HL-60 (cell line): ENCODE results near the gene LYVE1.
A peak's percentile ranks its signal among the peaks of the same experiment; 100 is the strongest.

Source experiments
- DNase-seq, 2 experiments: peaks; one replicate each; pipeline ENCODE4 v3.0.0-alpha.2; 2010 to 2020; ENCODE audit warnings: low read depth in 1 of 2, low spot score in 1 of 2
- H3K27ac ChIP-seq: fragments of 250-450 bp; sonication (Bioruptor Pico); replicated peaks from 2 replicates; pipeline ENCODE4 v1.5.1; 2020; ENCODE audit warnings: mild to moderate bottlenecking, moderate library complexity
- H3K27me3 ChIP-seq: fragments of 250-450 bp; sonication (Bioruptor Pico); 2 replicates; pipeline ENCODE4 v1.5.1; 2021; ENCODE audit warnings: mild to moderate bottlenecking, moderate library complexity; ENCODE audit not compliant: insufficient read depth, poor library complexity, severe bottlenecking
- H3K4me3 ChIP-seq: replicated peaks from 2 replicates; pipeline ENCODE4 v1.5.1; 2011; ENCODE audit warnings: mild to moderate bottlenecking, control low read depth, low read length; ENCODE audit not compliant: insufficient read depth
- CTCF ChIP-seq: IDR thresholded peaks from one replicate; pipeline ENCODE4 v1.5.1; 2011; ENCODE audit warnings: low read length, control low read depth, inconsistent platforms; ENCODE audit not compliant: insufficient read depth
- GABPA ChIP-seq: IDR thresholded peaks from 2 replicates; pipeline ENCODE4 v1.6.1; 2012; ENCODE audit warnings: low read depth
- POLR2AphosphoS5 ChIP-seq: IDR thresholded peaks from 2 replicates; pipeline ENCODE4 v1.6.1; 2012; ENCODE audit warnings: low read depth
- REST ChIP-seq: IDR thresholded peaks from 2 replicates; pipeline ENCODE4 v1.6.1; 2012; ENCODE audit warnings: low read depth; ENCODE audit not compliant: insufficient replicate concordance
- SPI1 ChIP-seq: IDR thresholded peaks from 2 replicates; pipeline ENCODE4 v1.6.1; 2012; ENCODE audit warnings: low read depth, mild to moderate bottlenecking, borderline replicate concordance

Gene LYVE1

GRCh38 chr11:10584071-10584501 is 15.6 kb upstream of the LYVE1 start:
- H3K4me3 ChIP-seq = no peak overlapping the region
- TF ChIP-seq REST (no peak), SPI1 (no peak), GABPA (no peak), POLR2AphosphoS5 (no peak), CTCF (no peak)
- no peak for DNase-seq
- H3K27ac ChIP-seq = no peak overlapping the region
- H3K27me3 ChIP-seq = no peaks in the 10 kb centered on the region

- no peak overlapping the region for H3K4me3 ChIP-seq
- no peaks in the 10 kb centered on the region for H3K27me3 ChIP-seq
- peak overlapping the region; percentile 56 for H3K27ac ChIP-seq
- peak; percentile 93 to 96 for DNase-seq
- TF ChIP-seq REST (no peak), GABPA (peak; percentile 31; the same call in 1 of the 2 replicates), SPI1 (peak; percentile 59; the same call in 1 of the 2 replicates), POLR2AphosphoS5 (peak; percentile 63), CTCF (no peak)
These were observed 13.1 kb upstream of the LYVE1 start for GRCh38 chr11:10581481-10582019.

GRCh38 chr11:10580623-10581022 is 12.2 kb upstream of the LYVE1 start:
- H3K27ac ChIP-seq = peak overlapping the region; percentile 56; the same call in 1 of the 2 replicates
- no peaks in the 10 kb centered on the region for H3K27me3 ChIP-seq
- no peak for DNase-seq
- TF ChIP-seq SPI1 (no peak), REST (no peak), POLR2AphosphoS5 (no peak)
- H3K4me3 ChIP-seq = no peak overlapping the region
